Measurements from ENCODE around the gene ATG16L1. TPM values are rescaled to one million over a fixed set of nuclear protein-coding genes. Genes with fewer than 3 reads are reported as not detected.

The ATG16L1 gene
- total RNA-seq, 4 donors from 2014 or later: 20.8 to 36.1 (median 35.9) TPM

- H3K27me3 ChIP-seq: no peaks in the 10 kb centered on the region
- H3K4me3 ChIP-seq: no peak overlapping the region
- peaks cover 3 to 92% of the 10 kb centered on the region in 2 donors for H3K36me3 ChIP-seq
- intact Hi-C loops (cut with DNase I; ENCODE audit: low total_unique reads): no loop called here
- TF ChIP-seq CTCF (IDR thresholded peaks at IDR 0.05 in 4 of 5, conservative IDR thresholded peaks at IDR 0.05 in 1 of 5) (no peak), POLR2A (IDR thresholded peaks at IDR 0.05) (no peak)
- ATAC-seq (no peak), DNase-seq (no peak)
- no peaks in the 10 kb centered on the region for H3K4me1 ChIP-seq
- H3K9me3 ChIP-seq: no peaks in the 10 kb centered on the region
- in situ Hi-C loops (cut with MboI; ENCODE audit: low sequenced_read_pairs in 4 of 4): no loop called here
- no peak overlapping the region for H3K27ac ChIP-seq
These were observed 38.8 kb downstream of the ATG16L1 start for GRCh38 chr2:233290051-233290845.

- Histone ChIP-seq H3K27ac (no peak overlapping the region), H3K9me3 (no peaks in the 10 kb centered on the region), H3K27me3 (no peaks in the 10 kb centered on the region), H3K4me3 (no peak overlapping the region), H3K36me3 (peaks cover 3 to 54% of the 10 kb centered on the region in 2 donors), H3K4me1 (no peaks in the 10 kb centered on the region)
- no peak for TF ChIP-seq CTCF (IDR thresholded peaks at IDR 0.05 in 4 of 5, conservative IDR thresholded peaks at IDR 0.05 in 1 of 5)
- TF ChIP-seq POLR2A (IDR thresholded peaks at IDR 0.05): no peak
- intact Hi-C loops (cut with DNase I; ENCODE audit: low total_unique reads): no loop called here
- in situ Hi-C loops (cut with MboI; ENCODE audit: low sequenced_read_pairs in 4 of 4): no loop called here
- DNase-seq (no peak), ATAC-seq (no peak)
These were observed 44.4 kb downstream of the ATG16L1 start for GRCh38 chr2:233295891-233296290.

GRCh38 chr2:233297076-233297475 is 45.6 kb downstream of the ATG16L1 start:
- DNase-seq: no peak
- Histone ChIP-seq H3K9me3 (no peaks in the 10 kb centered on the region), H3K4me3 (no peak overlapping the region), H3K27me3 (no peaks in the 10 kb centered on the region), H3K27ac (no peak overlapping the region), H3K4me1 (no peaks in the 10 kb centered on the region), H3K36me3 (peaks cover 3 to 42% of the 10 kb centered on the region in 2 donors)
- no peak for ATAC-seq
- TF ChIP-seq CTCF (IDR thresholded peaks at IDR 0.05 in 4 of 5, conservative IDR thresholded peaks at IDR 0.05 in 1 of 5) (no peak), POLR2A (IDR thresholded peaks at IDR 0.05) (no peak)
- intact Hi-C loops (cut with DNase I; ENCODE audit: low total_unique reads) (no loop called here), in situ Hi-C loops (cut with MboI; ENCODE audit: low sequenced_read_pairs in 4 of 4) (no loop called here)

- Histone ChIP-seq H3K4me3 (no peak overlapping the region), H3K4me1 (no peaks in the 10 kb centered on the region), H3K27ac (no peak overlapping the region), H3K9me3 (no peaks in the 10 kb centered on the region), H3K27me3 (no peaks in the 10 kb centered on the region), H3K36me3 (peaks cover 0 to 9% of the 10 kb centered on the region in 2 donors)
- TF ChIP-seq POLR2A (IDR thresholded peaks at IDR 0.05) (no peak), CTCF (IDR thresholded peaks at IDR 0.05 in 4 of 5, conservative IDR thresholded peaks at IDR 0.05 in 1 of 5) (no peak)
- ATAC-seq (no peak), DNase-seq (no peak)
- intact Hi-C loops (cut with DNase I; ENCODE audit: low total_unique reads) (no loop called here), in situ Hi-C loops (cut with MboI; ENCODE audit: low sequenced_read_pairs in 4 of 4) (no loop called here)
These were observed 48.9 kb downstream of the ATG16L1 start for GRCh38 chr2:233300401-233300800.

Measured in gastrocnemius medialis (tissue), 4 donors.